Stimulated activated CD4-positive, alpha-beta T cell treated with anti-CD3 and anti-CD28 coated beads, TNF-alpha, amount 100 ng/mL, for 4 hours (primary cell): Measurements from ENCODE around the gene GSDME.
A peak's percentile ranks its signal among the peaks of the same experiment; 100 is the strongest.

Experiments
- DNase-seq, 3 experiments: peaks; one replicate each; pipeline ENCODE4 v3.0.0-alpha.2; 2020; ENCODE audit warnings: low read depth in 3 of 3

Gene GSDME

DNA sequence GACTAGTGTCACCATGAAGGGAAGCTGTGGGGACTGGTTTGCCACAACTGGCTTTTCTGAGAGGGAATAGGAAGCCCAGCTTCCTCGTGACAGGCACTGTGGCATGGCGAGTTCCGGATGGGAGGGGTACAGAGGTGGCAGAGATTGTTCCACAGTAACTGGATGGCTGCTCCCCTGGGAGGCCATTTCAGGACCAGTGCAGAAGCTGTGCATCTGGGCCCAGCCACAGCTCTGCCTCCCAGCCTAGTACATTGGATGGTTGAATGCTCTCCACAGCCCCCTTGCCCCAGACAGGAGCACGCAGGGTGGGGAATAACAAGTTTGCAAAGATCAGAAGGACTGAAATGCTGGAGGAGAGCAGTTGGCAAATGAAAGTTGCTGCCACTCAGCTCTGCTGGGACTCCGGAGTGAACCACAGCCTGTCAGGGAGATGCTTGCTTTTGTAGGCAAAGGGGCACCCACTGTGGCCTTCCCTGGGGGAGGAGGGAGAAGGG lies 51.8 kb downstream of the GSDME start:
- DNase-seq = no peak

- no peak for DNase-seq
Observed at GRCh38 chr7:24704311-24704710, 53.0 kb downstream of the GSDME start.

DNA sequence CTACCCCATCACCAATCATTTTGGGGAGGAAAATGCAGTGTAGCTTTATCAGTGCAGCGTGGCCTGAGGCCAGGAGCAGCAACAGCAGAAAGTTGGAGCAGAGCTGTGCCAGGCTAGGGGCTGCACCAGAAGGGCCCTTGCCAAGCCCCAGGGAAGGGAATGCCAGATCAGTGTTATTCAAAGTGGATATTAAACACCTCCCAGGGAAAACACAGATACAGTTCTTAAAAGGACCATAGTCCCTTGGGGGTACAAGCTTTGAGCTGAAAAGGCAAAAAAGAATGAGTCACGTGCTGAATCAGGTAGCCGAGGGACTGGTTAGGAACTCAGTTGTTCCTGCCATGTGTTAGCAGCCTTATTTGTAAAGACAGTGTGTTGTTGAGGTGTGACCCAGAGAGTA lies 54.0 kb downstream of the GSDME start:
- no peak for DNase-seq

GRCh38 chr7:24702755-24703154 lies 54.5 kb downstream of the GSDME start:
- no peak for DNase-seq

GRCh38 chr7:24701261-24702235 lies 55.7 kb downstream of the GSDME start:
- DNase-seq = no peak

GRCh38 chr7:24700521-24701260 lies 56.6 kb downstream of the GSDME start:
- DNase-seq = no peak

- DNase-seq = no peak
Observed at GRCh38 chr7:24698531-24699266, 58.6 kb downstream of the GSDME start.

- no peak for DNase-seq
Observed at GRCh38 chr7:24697416-24697815, 59.8 kb downstream of the GSDME start.

DNA sequence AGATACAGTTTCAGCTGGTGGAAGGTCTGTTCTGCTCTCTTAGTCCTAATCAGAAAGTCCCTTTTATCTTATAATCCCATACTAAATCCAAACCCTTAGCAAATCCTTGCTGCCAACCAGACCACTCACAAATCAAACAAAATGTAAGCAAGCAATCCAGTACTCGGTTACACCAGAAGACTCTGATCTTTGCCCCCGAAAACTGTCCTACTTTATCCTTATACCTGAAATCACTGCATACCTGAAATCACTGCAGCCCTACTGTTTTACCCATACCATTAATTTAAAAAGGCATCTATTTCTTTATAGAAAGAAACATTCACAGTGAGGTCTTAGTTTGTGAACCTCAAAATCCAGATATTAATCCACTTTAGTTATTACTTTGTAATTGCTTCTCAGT lies 64.7 kb downstream of the GSDME start:
- no peak for DNase-seq

- no peak for DNase-seq
Observed at GRCh38 chr7:24690251-24690650, 67.0 kb downstream of the GSDME start.

DNA sequence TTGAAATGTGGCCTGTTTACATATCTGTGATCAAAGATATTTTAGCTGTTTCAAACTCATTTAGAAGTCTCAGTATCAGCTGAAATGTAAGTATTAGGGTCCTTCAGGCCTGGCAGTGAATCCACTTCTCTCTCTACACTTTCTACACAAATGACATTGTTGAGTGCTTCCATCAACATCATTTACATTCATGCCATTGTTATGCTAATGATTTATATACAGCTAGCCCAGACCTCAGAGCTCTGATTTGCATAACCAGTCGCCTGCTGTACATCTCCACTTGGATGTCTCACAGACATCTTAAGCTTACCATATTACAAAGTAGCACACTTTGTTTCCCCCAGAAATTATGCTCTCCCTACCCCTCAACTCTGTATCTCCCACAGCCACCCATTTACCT lies 71.6 kb downstream of the GSDME start:
- DNase-seq = no peak

GRCh38 chr7:24670782-24671181 lies 86.5 kb downstream of the GSDME start:
- DNase-seq = no peak

DNA sequence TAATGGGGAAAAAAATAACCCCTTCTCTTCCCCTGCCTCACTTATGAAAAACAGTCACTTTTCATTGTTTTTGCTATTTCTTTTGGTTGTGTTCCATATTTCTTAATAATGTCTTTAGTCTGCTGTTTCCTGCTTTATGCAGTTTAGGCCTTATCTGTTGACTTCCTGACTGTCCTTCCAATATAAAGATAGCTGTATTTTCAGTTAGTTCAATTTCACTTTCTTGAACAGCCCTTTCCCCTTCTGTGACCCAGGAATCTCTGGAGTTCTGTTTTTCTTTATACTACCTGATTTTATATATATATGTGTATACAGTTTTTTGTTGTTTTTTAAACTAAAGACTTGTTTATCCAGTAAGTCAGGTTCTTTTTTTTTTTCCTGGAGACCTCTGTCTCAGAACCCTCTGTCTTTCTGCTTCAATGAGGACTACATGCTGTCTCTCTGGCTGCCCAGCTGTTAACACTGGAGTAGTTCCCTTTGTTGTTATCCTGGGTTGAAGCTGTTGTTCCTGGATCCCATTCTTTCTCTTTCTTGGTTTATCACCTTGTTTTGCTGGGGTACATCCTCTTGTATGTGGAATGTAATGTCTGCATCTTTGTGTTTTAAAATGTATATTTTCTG lies 87.2 kb downstream of the GSDME start:
- no peak for DNase-seq

DNA sequence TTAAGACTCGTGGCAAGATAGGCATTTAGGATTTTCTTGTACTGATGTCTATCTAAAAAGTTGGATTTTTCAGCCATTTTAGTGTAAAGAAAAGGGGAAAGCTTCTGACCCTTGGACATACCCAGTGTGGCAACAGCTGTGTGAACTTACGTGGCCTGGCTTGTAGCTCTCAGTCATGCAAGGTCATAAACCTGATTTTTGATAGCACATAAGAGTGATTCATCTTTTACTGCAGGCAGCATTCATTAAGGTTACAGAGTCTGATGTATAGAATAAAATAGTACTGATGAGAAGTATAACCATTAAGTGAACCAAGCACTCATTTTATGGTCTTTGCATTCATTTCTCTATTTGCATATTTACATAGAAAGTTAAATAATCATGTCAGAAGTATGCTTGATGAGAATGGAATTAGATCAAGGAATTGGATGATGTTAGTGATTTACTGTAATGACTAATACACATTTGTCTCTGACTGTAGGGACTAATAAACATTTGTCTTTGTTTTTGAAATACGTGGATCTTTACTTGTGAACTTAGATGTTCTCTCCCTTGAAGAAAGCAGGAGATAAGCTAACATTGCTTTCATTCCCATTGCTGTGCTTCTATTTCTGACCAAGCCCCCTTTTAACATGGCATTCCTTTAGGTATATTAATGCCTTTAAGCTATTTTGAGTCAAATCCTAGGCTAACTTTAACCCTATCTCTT lies 88.2 kb downstream of the GSDME start:
- no peak for DNase-seq

DNA sequence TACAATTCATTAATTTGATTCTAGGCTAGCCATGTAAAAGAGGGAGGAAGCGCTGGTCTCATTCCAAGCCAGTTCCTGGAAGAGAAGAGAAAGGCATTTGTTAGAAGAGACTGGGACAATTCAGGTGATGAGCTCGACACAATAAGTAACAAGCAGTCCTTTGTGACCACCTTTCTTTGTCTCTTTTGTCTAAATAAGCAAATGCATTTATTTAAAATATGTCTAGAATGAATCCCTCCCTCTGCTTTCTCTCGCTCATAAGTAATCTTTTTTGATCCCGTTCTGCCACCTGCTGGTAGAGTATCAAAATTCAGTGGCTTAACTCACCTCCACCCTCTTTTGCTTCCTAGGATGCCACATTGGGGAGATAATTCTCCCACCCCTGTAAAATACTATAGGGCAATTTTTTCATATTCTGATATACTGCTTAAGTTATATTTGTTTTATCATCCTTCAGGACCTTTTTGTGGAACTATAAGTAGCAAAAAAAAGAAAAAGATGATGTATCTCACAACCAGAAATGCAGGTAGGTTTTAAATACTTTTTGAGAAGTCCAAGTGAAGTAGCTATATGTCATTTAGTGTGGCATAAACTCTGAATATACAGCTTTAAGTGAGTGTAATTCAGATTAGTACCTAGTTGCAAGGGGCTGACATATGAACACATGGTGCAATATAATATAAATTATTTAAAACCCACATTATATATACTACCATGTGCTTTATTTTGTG lies 91.5 kb downstream of the GSDME start:
- DNase-seq = peak in 1 of 3 experiments; percentile 23

- DNase-seq = no peak
Observed at GRCh38 chr7:24660546-24660945, 96.7 kb downstream of the GSDME start.

GRCh38 chr7:24659505-24659904 lies 97.8 kb downstream of the GSDME start:
- no peak for DNase-seq

DNA sequence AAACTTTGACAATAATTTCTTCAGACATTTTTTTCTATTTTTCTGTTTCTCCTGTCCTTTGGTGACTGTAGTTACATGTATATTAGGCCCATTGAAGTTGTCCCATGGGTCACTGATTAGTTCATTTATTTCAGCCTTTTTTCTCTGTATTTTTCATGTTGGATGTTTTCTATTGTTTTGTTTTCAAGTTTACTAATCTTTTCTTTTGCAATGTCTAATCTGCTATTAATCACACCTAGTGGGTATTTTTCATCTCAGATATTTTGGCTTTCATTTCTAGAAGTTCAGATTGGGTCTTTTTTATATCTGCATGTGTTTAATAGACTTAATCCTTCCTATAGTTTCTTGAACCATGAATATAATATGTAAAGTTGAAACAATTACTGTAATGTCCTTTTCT lies 99.3 kb downstream of the GSDME start:
- DNase-seq = no peak

GRCh38 chr7:24656608-24657007 lies 100.7 kb downstream of the GSDME start:
- no peak for DNase-seq

DNA sequence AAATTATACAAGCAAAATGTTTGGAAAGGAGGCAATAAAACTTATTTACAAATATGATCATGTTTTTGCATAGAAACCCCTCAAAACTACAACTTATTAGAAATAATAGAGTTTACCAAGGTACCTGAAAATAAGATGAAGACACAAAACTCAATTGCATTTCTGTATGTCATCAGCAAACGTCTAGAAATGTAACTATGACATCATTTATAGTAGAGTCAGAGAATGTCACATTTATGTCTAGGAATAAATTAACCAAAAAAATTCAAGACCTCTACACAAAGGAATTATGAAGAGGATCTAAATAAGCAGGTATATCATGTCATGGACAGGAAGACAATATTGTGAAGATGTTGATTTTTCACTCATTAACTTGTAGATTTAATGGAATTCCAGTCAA lies 103.0 kb downstream of the GSDME start:
- no peak for DNase-seq
